ENCODE data around the gene YARS1.

GRCh38 chr1:32864375-32865019, 47.3 kb upstream of the YARS1 start:
- no peak for TF ChIP-seq CTCF (conservative IDR thresholded peaks at IDR 0.05; ENCODE audit: low read depth, low read length)
- no peak for TF ChIP-seq EZH2phosphoT487 (IDR thresholded peaks at IDR 0.05; ENCODE audit: borderline replicate concordance, low read length)
- no peak for TF ChIP-seq EZH2 (IDR thresholded peaks at IDR 0.05; ENCODE audit: low read length, unreplicated experiment)
